GM21526 (cell line): ENCODE measurements around the gene SYT8.

Source experiments
- ATAC-seq: cut with Tn5 transposase; IDR thresholded peaks from one replicate; pipeline ENCODE4 v1.9.1; 2021; ENCODE audit warnings: moderate library complexity; ENCODE audit not compliant: unreplicated experiment, low FRiP score

Gene SYT8

DNA sequence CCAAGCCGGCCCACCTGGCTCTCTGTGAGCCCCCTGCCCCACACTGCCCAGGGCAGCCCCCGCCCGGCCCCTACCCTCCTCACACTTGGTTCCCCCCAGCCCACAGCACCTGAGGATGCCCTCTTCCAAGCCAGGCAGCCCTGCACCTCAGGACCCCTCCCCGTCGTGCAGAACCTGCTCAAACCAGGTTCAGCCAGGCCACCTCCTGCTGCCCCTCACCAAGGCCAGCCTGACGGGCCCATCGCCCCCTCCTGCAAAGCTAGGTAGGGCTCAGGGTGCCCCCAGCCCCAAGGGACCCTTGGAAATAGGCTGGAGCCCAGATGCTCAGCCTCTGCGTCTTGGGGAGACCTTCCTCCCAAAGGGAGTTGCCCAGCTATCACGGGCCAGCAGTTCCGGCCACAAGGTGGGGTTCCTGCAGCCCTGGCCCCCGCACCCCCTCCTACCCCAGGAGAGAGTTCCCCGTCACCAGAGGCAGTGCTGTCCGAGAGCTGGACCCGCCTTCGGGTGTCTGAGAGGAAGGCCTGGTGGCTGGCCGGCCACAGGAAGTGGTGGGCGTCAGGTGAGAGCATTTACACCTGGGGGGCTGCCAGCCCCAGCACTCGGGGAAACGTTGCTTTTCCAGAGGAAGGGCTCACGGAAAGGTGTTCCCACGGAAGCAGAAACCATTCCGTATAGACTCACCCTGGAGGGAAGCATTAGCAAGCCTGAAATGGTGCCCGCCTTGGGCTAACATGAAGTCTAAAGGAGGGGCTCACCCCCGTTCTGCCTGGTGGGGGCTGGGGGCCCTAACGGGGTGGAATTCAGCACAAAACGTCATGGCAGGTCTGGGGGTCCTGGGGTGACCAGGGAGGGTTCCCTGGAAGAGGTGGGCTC lies 3.2 kb upstream of the SYT8 start:
- no peak for ATAC-seq

DNA sequence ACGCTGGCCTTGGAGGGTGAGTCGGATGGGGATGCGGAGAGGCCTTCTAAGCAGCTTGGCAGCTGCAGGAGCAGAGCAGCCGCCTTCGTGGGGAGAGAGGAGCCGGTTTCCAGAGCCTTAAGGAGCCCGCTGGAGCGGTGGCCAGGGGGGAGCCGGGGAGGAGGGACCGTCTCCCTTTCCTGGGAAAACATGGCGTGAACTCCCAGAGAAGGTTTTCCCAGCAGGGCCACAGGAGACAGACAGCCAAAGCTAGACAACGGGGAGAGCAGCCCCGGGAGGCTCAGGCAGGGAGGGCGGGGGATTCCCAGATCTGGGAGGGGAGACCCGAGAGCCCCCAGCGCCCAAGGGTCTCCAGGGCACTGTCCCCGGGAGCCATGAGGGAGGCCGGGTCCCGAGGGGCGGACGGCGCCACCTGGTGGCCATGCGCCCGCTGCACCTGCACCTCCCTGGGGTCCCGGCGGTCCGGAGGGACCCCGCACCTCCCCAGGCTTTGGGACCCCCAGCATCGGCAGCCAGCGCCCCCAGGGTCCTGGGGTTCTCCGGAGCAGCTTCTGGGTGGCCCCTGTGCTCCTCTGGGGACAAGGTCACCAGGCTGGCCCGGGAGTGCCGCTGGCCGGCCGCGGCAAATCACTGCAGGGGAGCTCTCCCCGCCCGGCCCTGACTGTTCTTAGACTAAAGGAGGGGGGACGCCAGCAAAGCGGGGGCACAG lies 2.4 kb upstream of the SYT8 start:
- no peak for ATAC-seq

DNA sequence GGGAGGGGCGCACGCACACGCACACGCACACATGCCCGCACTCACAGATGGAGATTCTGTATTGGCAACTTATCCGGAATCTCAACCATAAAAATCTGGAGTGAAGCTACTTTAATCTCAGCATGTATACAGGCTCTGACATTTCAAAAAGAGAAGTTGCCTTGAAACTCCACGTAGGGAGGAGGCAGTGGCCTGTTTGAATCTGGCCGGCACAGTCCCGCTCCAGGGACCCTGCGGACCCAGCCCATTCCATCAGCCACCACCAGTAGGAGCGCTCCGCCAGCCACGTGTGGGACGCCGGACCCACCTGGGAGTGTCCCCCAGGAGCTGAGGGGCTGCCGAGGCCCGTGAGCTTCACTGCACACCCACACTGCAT lies 1.9 kb upstream of the SYT8 start:
- ATAC-seq = no peak

DNA sequence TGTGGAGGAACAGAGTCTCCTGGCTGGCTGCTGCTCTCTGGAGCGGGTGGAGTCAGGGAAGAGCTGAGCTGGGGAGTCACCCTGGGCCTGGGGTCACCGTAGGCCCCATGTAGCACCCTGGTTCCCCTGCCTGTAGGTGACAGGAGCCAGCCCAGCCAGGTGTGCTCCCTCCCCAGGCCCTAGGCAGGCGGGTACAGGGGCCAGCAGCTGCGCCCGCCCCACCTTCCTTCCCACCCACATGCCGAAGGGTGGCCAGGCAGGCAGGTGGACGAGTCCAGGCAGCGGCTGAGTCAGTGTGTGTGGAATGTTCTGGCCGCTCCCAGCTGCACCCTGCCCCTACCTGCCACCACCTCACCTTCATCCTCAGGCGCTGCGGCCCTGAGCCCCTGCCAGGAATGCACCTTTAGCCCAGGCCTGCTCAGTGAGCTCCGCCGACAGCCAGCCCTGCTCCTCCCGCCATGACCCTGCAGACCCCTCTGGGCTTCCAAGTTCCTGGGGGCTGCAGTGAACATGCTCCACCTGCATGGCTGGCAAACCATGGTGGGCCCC lies 654 bp upstream of the SYT8 start:
- ATAC-seq = no peak

DNA sequence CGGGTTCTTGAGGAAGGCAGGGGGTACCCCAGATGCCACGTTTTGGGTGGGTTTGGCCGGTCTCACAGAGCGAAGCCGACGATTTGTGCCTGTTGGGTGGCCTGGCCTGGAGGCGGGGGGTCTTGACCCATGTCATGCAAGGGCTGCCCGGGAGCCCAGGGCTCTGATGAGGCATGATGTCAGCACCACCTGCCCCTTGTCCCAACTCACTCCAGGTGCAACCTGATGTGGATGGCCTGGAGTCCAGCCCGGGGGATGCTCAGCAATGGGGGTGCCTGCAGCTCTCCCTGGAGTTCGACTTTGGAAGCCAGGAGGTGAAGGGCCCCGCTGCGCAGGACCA lies 851 bp downstream of the SYT8 start:
- ATAC-seq = no peak

DNA sequence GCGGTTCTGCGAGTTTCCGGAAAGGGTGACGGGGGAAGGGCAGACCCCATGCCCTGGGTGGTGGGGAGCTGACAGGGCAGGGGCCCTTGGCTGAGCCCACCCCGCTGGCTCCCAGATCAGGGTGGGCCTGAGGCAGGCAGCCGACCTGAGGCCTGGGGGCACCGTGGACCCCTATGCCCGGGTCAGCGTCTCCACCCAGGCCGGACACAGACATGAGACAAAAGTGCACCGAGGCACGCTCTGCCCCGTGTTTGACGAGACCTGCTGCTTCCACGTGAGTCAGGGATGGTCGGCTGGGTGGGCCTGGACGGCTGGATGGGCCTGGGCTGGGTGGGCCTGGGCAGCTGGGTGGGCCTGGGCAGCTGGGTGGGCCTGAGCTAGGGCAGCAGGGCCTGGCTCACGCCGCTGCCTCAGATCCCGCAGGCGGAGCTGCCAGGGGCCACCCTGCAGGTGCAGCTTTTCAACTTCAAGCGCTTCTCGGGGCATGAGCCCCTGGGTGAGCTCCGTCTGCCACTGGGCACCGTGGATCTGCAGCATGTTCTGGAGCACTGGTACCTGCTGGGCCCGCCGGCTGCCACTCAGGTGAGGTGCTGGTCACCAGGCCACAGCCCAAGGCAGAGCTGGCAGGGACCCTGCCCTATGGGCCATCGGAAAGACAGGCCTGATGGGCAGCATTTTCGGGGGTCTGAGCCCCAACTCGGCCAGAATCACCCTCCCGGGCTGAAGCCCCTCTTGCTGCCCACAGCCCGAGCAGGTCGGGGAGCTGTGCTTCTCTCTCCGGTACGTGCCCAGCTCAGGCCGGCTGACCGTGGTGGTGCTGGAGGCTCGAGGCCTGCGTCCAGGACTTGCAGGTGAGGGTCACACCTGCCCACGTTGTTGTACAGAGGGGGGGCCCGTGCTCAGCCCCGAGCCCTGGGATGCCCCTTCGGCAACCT lies 1.5 kb downstream of the SYT8 start:
- ATAC-seq = no peak

DNA sequence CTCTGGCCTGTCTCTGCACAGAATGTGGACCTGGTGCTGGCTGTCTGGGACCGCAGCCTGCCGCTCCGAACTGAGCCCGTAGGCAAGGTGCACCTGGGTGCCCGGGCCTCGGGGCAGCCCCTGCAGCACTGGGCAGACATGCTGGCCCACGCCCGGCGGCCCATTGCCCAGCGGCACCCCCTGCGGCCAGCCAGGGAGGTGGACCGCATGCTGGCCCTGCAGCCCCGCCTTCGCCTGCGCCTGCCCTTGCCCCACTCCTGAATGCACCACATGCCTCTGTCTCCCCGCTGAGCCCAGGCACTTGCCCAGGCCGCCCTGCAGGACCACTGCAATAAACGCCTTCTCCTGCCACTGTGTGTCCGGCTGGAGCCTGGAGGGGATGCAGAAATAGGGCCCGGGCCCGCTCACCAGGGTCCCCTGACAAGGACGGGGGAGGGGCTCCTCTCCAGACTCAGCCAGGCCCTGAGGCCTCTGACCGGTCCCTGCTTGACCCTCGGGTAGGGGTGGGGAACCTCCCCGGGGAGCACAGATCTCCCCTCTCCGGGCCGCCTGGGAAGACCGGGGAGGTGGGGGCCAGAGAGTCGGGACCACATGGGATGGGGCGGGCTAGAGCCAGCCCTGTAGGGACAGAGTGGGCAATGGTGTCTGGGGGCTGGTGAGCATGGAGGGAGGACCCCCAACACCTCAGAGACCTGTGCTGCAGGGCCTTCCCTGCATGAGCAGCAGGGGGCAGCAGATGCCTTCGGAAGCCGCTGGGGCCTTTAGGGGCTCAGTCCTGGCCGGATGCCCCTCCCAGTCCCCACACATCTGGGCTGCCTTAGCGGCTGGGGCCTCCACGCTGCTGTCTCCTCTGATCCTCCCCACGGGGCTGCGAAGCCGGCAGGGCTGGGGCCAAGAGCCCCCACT lies 2.6 kb downstream of the SYT8 start:
- peak; percentile 57 for ATAC-seq

DNA sequence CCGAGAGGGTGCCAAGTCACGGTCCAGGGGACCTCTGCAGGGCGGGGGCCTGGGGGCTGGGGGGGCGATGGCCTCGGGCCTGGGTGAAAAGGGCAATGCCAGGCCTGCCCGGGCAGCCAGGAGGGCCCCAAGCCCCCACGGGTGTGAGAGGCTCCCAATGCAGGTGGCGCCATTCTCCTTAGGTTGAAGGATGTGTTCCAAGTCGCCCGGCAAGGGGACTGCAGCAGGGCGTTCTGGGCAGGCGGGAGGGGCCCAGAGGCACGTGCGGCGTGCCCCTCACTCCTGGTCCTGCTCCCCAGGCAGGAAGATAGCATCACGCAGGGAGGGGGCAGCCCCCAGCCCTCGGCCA lies 3.3 kb downstream of the SYT8 start:
- ATAC-seq = peak; percentile 3

DNA sequence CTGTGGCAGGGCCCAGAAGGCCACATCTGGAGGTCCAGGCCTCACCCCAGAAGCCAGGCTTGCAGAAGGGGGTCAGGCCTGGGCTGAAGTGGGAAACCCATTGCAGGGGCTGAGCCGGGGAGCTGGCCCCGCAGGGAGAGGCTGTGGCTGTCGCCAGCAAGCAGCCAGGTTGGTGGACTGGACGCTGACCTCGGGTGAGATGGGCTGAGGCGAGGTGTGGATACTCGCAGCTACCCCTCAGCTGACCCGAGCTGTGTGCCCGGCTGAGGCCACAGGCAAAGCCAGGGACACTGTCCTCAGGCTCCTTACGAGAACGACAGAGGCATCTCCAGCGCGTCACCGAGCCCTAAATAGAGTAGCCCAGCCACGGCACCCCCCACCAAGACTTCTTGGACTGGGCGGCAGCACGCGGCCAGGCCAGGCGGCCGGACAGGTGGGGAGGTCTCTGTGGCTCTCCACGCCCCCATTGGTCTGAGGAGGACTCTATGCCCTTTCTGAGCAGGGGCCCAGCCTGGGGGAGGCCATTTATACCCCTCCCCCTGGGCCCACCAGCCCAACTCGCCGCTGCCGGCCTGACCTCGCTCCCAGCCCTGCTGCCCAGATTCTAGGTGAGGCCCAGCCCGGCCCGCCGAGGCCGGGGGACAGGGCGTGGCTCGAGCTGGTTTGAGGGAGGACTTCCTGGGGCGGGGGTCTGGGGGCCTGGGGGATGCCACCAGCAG lies 3.8 kb downstream of the SYT8 start, which contains the start of gene TNNI2:
Gene TNNI2 (plus strand): TSS at position 556 of the 719 bp plus-strand sequence. CDS start 716 bp downstream, outside the sequence.
- no peak for ATAC-seq

DNA sequence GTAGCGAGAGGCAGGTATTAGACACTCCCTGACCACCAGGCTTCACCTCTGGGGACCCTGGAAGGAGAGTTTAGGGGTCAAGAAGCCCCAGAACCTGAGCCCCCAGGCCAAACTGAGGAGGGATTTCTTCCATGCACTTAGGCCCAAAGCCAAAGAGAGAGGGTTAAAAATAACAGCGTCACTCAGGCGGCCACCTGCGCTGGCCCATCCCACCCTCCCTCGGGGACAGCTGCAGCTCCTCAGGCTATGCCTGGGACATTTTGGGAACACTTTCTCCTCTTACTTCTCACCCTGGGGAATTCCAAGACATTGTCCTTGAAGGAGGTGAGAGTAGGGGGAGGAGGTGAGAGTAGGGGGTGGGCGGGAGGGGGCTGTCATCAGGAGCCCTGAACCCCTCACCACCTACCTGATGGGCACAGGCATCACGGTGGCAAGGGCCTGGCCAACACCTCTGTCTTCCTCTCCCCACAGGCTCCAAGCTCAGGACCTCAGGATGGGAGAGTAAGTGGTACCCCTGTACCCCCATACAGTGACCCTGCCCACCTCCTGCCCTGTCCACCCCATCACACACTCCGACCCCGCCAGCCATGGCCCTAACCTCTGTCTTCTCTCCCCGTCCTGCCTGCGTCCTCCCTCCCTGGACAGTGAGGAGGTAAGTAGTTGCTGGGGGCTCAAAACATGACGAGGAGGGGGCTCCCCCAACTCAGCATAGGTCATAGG lies 4.6 kb downstream of the SYT8 start:
- ATAC-seq = no peak

DNA sequence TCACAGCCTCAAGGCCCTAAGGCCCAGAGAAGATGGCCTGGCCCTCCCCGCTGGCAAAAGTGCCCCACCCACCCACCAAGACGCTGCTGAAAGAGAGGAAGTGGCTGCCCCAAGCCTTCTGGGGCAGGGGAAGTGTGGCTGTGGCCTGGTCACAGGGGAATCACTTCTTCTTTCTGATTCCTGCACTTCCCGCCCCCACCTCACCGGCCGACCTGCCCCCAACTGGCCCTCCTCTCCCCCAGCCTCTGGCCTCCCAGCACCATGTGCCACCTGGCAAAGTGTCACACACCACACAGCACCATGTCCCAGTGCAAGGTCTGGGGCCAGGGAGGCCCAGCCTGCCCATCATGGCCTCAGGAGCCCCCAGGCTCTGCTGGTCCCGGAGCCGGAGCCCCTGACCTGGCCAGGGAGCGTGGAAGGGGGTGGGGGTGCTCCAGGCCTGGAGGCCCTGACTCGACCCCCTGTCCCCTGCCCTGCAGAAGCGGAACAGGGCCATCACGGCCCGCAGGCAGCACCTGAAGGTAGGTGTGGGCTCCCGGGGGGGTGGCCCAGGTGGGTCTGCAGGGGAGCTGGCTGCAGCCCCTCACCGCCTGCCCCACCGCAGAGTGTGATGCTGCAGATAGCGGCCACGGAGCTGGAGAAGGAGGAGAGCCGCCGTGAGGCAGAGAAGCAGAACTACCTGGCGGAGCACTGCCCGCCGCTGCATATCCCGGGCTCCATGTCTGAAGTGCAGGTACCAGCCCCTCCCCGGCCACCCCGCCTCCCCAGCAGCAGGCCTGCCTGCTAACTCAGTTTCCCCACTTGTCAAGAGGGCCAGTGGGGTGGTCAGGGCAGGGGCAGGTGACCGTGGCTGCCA lies 5.4 kb downstream of the SYT8 start:
- ATAC-seq = no peak

DNA sequence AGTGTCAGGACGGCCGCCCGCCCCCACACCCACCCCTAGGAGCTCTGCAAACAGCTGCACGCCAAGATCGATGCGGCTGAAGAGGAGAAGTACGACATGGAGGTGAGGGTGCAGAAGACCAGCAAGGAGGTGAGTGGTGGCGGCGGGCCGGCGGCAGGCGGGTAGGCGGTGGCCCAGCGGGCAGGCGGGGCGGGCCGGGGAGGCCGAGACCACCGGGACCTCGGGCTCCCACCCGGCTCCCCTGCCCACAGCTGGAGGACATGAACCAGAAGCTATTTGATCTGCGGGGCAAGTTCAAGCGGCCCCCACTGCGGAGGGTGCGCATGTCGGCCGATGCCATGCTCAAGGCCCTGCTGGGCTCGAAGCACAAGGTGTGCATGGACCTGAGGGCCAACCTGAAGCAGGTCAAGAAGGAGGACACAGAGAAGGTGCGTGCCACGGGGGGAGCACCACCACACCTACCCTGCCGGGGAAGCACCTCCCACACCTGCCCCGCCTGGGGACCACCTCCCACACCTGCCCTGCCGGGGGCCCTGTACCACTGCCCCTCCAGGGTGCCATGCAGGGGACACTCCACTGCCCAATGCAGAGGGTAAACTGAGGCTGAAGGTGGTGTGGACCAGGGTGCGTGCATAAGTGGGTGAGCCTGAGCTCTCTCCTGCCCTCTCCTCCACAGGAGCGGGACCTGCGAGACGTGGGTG lies 6.1 kb downstream of the SYT8 start:
- no peak for ATAC-seq

DNA sequence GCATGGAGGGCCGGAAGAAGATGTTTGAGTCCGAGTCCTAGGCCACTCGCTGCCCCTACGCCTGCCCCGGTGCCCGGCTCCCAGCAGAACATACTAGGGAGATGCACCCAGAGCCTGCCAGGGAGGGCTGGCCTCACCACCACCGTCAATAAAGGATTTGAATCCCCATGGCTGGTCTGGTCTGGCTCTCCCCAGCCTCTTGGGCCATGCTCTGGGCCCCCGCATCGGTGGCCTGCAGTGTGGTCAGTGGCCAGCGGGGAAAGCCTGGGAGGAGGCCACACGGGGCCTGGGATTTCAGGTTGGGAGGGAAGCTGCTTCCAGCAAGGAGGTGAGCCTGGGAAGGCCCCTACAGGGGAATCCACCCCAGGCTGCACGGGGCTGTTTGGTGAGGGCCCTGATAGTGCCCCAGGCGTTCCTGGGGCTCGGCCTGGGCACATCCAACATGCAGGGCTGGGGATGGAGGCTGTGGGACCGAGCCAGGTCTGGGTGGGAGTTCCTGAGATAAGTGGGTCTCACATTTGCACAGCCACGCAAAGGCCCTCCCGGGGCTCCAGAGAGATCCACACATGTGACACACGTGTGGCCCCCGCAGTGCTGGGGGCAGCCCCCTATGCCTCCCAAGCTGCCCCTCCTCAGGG lies 6.8 kb downstream of the SYT8 start:
- no peak for ATAC-seq

DNA sequence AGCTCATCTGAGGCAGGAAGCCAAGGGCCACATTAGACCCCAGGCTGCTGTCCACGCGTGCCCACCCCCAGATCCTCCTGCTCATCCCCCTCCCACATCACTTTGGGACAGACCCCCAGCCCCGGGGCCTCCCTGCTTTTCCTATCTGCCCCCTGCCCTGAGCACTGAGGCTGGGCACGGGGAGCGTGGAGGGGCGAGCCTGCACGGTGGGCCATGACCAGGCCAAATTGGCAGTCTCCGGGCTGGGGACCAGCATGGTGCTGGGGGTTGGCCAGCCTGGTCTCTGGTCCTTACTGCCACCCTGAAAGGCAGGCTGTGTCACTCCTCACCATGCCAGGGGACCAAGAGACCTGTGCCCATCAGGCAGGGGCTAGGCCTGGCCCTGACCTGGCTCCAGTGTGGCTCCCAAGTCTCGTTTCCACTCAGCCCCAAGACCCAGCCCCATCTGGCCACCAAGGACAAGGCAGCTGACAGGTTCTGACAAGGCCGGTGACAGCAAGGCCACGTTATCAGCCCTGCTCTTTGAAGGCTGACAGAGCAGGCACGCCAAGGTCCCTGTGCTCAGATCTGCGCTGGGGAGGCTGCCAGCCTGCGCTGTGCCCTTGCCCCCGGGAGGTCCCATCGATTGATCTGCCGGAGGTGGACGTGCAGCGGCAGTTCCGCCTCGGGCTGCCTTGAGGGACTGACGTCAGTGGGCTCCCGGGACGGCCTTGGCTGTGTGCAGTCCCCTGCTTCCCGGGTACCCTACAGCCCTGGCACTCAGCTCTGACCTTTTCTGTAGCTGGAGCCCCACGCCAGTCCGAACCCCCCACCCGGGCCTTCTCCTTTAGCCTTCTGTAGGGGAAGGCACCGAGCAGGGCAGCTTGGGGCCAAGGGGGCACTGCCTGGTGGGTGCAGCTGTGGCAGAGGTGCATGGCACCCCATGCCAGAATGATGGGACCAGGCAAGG lies 7.6 kb downstream of the SYT8 start:
- ATAC-seq = no peak

DNA sequence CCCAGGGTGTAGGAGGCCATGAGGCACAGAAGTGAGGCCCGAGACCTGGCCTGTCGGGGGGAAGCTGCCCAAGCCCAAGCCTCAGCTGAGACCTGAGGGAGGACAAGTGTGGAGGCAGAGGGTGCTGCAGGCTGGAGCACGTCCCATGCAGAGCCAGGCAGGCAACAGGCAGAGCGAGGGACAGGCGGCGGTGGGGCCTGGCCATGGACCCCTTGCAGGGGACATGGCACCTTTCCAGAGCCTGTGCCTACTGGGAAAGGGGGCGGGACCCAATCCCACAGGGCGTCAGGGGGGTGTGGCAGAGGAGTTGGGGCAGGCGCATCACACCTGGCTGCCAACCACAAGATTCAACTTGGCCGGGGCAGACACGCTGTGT lies 8.3 kb downstream of the SYT8 start:
- ATAC-seq = no peak
